ENCODE data around the gene PRUNE1.

Gene PRUNE1

DNA sequence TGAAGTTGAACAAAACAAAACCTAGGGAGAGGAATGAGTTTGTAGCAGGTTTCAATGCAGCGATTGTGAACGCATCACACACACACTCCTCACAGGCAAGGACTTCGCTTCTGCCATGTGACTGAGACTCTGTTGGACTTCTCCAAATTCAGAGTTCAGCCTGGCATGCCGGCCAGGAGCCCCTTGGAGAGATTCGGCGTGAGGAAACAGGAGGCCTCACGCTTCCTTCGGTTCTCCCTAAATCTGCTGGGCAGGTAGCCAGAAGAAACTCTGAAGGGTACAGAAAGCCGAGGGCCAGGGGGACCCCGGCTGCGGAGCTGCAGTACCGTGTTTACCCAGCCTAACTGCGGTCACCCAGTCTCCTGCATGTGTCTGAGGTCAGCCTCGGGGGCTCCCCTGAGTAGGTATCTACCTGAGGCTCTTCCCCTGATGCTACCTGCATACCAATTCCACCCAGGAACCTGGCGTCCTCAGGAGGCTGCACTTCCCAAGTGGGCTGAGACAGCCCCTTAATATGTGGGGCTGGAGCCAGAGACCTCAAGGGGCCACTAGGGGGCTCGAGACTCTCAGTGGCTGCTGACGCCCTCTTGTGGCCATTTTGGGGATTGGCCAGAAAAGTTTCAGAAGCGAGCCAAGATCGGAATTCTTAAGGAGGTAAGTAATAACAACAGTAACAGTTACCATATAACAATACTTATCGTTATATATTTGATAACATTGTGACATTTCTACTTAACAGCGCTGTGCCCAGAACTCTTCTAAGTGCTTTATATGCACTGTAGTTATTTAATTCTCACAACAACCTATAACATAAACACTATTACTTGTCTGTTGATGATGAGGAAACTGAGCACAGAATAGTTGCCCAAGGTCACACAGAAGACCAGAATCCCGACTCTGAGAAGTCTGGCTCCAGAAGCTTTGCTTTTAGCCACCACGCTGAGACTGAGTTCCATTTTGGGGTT lies 28.9 kb upstream of the PRUNE1 start:
- peak; percentile 82 for DNase-seq

DNA sequence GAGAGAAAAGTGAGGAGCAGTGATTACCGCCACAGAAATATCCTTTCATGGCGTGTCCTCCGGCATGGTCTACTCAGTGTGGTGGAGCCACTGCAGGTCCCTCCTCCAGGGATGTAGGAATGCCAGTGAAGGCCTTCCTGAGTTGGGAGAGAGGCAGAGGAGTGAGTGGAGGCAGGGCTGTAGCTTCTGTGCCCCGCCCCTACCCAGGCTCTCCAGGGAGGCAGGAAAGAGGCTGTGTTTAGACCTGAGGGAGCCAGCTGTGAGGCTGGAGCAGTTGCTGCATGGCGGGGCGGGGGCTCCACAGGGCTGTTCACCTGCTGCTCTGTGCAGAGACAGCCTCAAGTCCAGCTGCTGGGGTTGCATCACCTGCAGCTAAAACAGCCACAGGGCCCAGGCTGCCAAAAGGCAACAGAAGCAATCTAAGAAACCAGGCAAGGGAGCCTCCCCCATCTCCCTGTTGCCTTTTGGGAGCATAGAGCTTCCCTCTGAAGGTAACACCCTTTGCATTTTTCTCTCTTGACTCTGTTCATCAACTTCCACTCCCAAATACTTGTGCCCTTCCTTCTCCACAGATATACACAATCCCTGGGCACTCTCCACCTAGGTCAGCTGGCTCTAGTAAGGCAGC lies 27.0 kb upstream of the PRUNE1 start:
- peak; percentile 80 for DNase-seq

- DNase-seq = no peak
Observed at GRCh38 chr1:150981805-150982712, 26.2 kb upstream of the PRUNE1 start, which contains the start of gene ANXA9. TSS of gene ANXA9 (plus strand) at chr1:150982292. CDS start at chr1:150983106, 814 bp downstream.

- no peak for DNase-seq
Observed at GRCh38 chr1:150985179-150985825, 22.9 kb upstream of the PRUNE1 start.

DNA sequence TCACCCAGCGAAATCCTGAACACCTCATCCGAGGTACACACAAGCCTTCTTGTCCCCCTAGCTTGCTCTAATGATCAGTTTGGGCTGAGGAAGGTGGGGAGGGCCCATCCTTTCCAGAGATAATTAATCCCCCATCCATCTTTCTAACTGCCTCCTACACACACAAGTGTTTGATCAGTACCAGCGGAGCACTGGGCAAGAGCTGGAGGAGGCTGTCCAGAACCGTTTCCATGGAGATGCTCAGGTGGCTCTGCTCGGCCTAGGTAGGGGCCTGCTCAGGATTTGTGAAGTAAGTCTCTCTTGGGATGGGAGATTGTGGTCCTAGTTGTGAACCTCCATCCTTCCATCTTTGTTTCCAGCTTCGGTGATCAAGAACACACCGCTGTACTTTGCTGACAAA lies 20.3 kb upstream of the PRUNE1 start:
- DNase-seq = no peak

DNA sequence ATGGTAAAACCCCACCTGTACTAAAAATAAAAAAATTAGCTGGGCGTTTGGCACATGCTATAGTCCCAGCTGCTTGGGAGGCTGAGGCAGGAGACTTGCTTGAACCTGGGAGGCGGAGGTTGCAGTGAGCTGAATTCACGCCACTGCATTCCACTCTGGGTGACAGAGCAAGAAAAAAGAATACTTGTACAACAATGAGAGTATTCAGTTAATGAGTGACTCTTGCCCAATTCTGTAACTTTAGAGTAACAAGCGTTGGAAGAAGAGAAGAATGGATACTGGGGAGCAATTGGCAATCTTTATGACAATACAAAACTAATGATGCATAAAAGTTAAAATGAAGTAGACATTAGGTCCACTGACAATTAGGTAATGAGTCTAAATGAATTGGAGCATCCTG lies 15.6 kb upstream of the PRUNE1 start:
- DNase-seq = no peak

DNA sequence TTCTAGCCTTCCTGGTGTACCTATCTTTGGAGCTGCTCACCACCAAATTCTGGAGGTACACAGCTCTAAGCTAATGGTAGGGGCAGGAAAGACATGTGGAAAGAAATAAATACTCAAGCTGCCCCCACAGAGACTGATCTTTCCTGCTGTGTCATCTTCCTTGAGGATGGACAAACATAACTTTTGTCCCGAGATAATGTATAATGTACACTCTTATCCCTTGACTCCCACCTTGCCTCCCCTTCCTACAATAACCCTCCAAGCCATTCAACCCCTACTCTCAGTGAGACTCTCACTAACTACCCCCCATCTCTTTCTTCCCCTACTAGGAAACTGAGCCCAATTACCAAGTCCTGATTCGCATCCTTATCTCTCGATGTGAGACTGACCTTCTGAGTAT lies 14.0 kb upstream of the PRUNE1 start:
- no peak for DNase-seq

DNA sequence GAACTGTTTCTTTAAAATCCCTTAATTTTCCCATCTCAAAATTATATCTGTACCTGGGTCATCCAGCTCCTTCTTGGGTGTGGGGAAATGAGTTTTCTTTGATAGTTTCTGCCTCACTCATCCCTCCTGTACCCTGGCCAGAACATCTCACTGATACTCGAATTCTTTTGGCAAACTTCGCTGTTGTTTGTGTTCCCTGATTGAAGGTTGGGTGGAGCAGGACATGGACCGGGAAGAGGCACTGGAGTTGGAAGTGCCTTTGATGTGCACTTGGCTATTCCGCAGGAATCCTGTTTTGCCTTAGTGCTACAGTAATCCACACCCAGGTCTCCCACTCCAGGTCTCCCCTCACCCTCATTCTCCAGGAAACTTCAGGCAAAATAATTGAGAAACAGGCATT lies 12.8 kb upstream of the PRUNE1 start:
- DNase-seq = no peak

DNA sequence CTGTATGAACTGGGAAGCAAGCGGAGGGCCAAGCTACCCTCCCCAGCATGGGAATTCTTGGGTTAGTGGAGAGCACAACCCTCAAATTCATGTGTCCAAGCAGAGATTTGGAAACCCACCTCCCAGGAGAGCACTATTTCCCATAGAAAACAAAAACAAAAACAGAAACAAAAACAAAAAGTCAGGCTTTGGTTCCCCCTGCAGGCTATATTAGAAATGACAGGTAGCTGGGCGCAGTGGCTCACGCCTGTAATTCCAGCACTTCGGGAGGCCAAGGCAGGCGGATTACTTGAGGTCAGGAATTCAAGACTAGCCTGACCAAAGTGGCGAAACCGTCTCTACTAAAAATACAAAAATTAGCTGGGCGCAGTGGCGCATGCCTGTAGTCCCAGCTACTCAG lies 12.4 kb upstream of the PRUNE1 start:
- DNase-seq = no peak

DNA sequence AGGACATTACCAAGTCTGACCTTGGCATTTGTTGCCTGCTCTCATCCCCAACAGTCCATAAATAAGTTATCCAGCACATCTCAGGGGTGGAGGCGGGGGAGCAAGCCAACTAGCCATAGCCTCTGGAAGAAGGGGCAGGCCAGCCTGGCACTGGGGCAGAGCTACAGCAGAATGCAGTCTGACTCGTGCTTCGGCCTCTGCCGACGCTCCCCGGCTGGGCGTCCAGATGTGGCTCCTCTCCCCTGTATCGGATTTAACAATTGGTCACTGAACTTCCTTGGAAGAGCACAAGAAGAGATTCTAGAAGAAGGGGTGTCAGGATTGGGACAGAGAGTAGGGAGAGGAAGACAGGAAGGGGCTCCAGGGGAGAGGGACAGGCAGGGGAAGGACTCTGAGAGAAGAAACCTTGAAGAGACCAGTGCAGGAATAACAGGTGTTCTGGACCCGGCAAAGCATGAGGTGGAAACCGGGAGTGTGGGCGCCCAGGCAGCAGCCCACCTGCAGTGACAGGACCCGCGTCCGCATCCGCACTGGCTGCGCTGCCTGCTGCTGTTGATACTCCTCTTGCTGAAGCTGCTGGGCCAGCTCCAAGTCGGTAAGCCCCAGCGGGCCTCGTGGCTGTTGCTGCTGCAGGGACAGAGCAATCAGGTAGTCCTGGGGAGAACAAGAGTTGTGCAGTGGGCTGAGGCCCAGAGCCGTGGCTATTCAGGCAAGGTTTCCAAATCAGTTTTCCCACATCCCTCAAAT lies 10.9 kb upstream of the PRUNE1 start:
- DNase-seq = no peak

DNA sequence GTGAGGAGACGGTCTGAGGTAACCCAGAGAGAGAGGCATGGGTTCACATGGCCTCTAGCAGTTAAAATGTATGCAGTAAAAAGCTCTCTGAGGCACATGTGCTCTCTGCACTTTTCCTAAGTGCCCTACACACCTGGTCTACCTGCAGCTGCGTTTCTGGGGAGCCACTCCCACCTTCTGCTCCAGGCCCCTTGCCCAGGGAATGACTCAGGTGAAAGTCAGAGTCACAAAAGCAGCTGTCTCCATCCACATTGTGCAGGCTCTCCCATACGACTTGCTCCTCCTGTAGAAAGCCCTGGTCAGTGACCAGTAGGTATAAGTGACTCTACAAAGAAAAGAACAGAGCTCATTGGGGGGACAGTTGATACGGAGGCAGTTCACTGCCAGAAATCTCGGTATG lies 10.3 kb upstream of the PRUNE1 start:
- no peak for DNase-seq

DNA sequence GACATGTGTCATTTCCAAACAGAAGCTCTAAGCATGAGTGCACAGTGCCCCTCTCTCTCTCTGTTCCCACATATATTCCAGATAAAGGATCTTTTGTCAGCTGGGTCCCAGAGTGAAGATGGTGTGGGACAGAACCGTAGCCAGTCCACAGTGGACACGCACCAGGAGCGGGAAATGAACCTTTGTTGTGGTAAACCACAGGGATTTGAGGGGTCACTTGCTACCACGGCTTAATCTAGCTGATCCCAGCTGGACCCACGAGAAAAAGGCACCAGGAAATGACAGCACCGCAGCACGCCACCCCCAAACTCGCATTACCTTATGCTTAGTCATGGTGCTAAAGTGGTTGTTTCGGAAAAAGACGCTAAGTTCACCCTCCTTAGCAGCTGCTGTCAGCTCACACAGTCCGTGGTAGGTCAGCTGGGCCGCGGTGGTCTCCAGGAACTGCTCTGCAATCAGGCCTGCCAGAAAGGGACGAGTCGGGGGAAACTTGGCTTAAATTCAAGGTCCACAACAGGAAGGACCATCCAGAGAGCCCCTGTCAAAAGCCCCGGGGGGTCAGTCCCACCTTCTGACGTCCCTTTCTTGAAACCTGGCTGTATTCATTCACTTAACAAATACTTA lies 9.1 kb upstream of the PRUNE1 start:
- no peak for DNase-seq

GRCh38 chr1:150999926-151000325 lies 8.3 kb upstream of the PRUNE1 start:
- DNase-seq = no peak

DNA sequence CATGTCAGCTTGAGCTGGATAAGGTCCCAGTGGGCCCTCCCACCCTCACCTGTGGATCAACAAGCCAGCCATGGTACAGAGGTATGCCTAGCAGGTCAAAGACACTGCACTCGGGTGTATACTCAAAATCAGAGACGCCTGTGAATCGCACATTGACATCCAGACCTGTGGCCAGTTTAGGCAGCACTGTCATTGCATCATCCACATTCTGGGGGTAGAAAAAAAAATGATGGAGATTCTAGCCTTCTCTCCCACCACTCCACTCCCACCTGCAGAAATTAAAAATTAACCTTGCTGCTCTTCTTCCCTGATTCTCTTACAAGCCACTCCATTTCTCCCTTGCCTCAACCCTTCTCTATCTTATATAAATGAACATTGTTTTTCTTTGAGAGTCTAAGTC lies 7.8 kb upstream of the PRUNE1 start:
- DNase-seq = no peak

DNA sequence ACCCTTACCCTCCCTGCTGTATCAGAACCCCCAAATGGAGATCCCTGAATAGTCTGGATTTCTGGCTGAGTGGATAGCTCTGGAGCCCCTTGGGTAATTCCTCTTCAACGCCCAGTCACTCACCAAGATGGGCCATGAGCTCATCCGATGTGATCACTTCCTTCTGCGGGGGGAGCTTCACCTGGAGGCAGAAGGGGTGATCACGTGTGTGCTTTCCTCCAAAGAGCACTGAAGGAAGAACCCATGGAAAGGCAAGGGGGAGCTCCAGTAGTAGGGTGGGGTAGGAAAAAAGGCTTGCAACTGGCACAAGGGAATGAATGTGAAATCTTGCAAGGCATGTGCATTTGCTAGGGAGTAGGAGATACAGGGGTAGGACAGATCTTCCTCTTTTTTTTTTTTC lies 6.6 kb upstream of the PRUNE1 start:
- no peak for DNase-seq

- no peak for DNase-seq
Observed at GRCh38 chr1:151002051-151002450, 6.2 kb upstream of the PRUNE1 start.

GRCh38 chr1:151002611-151003010 lies 5.6 kb upstream of the PRUNE1 start:
- DNase-seq = no peak

GRCh38 chr1:151003180-151003579 lies 5.1 kb upstream of the PRUNE1 start:
- no peak for DNase-seq

DNA sequence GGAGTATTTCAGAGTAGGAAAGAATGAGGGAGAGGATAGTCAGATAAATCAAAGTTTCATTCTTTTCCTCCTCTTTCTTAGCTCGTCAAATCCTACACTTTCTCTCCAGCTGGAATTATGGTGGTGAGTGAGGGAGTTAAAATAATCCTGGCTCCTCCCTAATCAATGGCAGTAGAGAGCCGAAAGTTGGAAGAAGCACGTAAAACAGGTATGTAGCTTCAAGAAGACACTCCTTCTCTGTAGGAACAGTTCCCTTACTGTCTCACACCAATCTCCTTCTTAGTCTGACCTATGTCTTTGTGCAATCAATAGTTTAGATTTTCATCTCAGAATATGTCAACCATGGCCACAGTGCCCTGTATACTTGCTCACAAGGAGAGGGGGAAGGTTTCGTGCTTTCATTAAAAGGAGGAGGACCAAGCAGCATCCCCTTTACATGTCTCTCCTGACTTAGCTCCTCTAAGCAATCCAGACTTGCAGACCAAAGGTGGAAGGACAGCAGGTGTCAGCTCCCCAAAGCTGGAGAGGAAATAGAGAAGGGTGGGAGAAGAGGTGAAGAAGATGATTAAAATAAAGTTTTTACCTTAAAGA lies 2.4 kb upstream of the PRUNE1 start:
- no peak for DNase-seq

- DNase-seq = peak; percentile 61
Observed at GRCh38 chr1:151006327-151007052, 1.8 kb upstream of the PRUNE1 start, which contains the start of gene MINDY1. TSS of gene MINDY1 (minus strand) at chr1:151006902. CDS start at chr1:151002617, 4,285 bp downstream.
